ENCODE results near the gene FBXO47. TPM values are rescaled to one million over a fixed set of nuclear protein-coding genes. Genes with fewer than 3 reads are reported as not detected.

FBXO47 gene
- total and polyA plus RNA-seq, 4 donors = not detected

GRCh38 chr17:38918129-38918913 is 48.9 kb downstream of the FBXO47 start:
- no peak overlapping the region for H3K9ac ChIP-seq (ENCODE audit: insufficient read depth in 1 of 2, low read length in 2 of 2)
- TF ChIP-seq CTCF (IDR thresholded peaks at IDR 0.05; ENCODE audit: control extremely low read depth, extremely low read depth) = no peak
- H3K27ac ChIP-seq (ENCODE audit: low read depth in 1 of 2, low read length in 1 of 2) = peak overlapping the region in 1 of 2 donors; percentile 15
- H3K4me1 ChIP-seq (ENCODE audit: control insufficient read depth in 5 of 5, insufficient read depth in 5 of 5, low read length in 5 of 5) = peaks cover 3 to 16% (median 6%) of the 10 kb centered on the region in 5 donors
- no peak for ATAC-seq (ENCODE audit: insufficient read depth, low FRiP score)
- 83 to 87% methylated on average over 37 of the region's 37 CpGs for WGBS, 2 donors
- no peaks in the 10 kb centered on the region for H3K9me3 ChIP-seq (ENCODE audit: control insufficient read depth in 4 of 4, insufficient read depth in 3 of 4, low read length in 3 of 4)
- H3K27me3 ChIP-seq (ENCODE audit: control insufficient read depth in 3 of 3, insufficient read depth in 3 of 3, low read length in 2 of 3) = no peaks in the 10 kb centered on the region
- peaks cover 0 to 62% (median 32%) of the 10 kb centered on the region in 4 donors for H3K36me3 ChIP-seq (ENCODE audit: control insufficient read depth in 4 of 4, insufficient read depth in 4 of 4, low read length in 4 of 4)
- H3K4me3 ChIP-seq = no peak overlapping the region
- DNase-seq = no peak

GRCh38 chr17:38917259-38917658 is 49.9 kb downstream of the FBXO47 start:
- peaks cover 0 to 22% (median 3%) of the 10 kb centered on the region in 5 donors for H3K4me1 ChIP-seq (ENCODE audit: control insufficient read depth in 5 of 5, insufficient read depth in 5 of 5, low read length in 5 of 5)
- H3K27me3 ChIP-seq (ENCODE audit: control insufficient read depth in 3 of 3, insufficient read depth in 3 of 3, low read length in 2 of 3) = no peaks in the 10 kb centered on the region
- H3K27ac ChIP-seq (ENCODE audit: low read depth in 1 of 2, low read length in 1 of 2) = peak overlapping the region in 1 of 2 donors; percentile 32
- no peak overlapping the region for H3K9ac ChIP-seq (ENCODE audit: insufficient read depth in 1 of 2, low read length in 2 of 2)
- H3K4me3 ChIP-seq = no peak overlapping the region
- peaks cover 0 to 66% (median 32%) of the 10 kb centered on the region in 4 donors for H3K36me3 ChIP-seq (ENCODE audit: control insufficient read depth in 4 of 4, insufficient read depth in 4 of 4, low read length in 4 of 4)
- 92 to 99% methylated on average over 3 of the region's 3 CpGs for WGBS, 2 donors
- TF ChIP-seq CTCF (IDR thresholded peaks at IDR 0.05; ENCODE audit: control extremely low read depth, extremely low read depth) = no peak
- no peaks in the 10 kb centered on the region for H3K9me3 ChIP-seq (ENCODE audit: control insufficient read depth in 4 of 4, insufficient read depth in 3 of 4, low read length in 3 of 4)
- DNase-seq (no peak), ATAC-seq (ENCODE audit: insufficient read depth, low FRiP score) (no peak)

GRCh38 chr17:38916771-38917170 is 50.4 kb downstream of the FBXO47 start:
- no peaks in the 10 kb centered on the region for H3K9me3 ChIP-seq (ENCODE audit: control insufficient read depth in 4 of 4, insufficient read depth in 3 of 4, low read length in 3 of 4)
- TF ChIP-seq CTCF (IDR thresholded peaks at IDR 0.05; ENCODE audit: control extremely low read depth, extremely low read depth) = no peak
- 81 to 85% methylated on average over 8 of the region's 8 CpGs for WGBS, 2 donors
- no peaks in the 10 kb centered on the region for H3K27me3 ChIP-seq (ENCODE audit: control insufficient read depth in 3 of 3, insufficient read depth in 3 of 3, low read length in 2 of 3)
- H3K9ac ChIP-seq (ENCODE audit: insufficient read depth in 1 of 2, low read length in 2 of 2) = no peak overlapping the region
- peak overlapping the region in 1 of 2 donors; percentile 32 for H3K27ac ChIP-seq (ENCODE audit: low read depth in 1 of 2, low read length in 1 of 2)
- H3K4me3 ChIP-seq = no peak overlapping the region
- peaks cover 0 to 26% (median 6%) of the 10 kb centered on the region in 5 donors for H3K4me1 ChIP-seq (ENCODE audit: control insufficient read depth in 5 of 5, insufficient read depth in 5 of 5, low read length in 5 of 5)
- peaks cover 0 to 66% (median 32%) of the 10 kb centered on the region in 4 donors for H3K36me3 ChIP-seq (ENCODE audit: control insufficient read depth in 4 of 4, insufficient read depth in 4 of 4, low read length in 4 of 4)
- ATAC-seq (ENCODE audit: insufficient read depth, low FRiP score) = no peak
- no peak for DNase-seq
